ENCODE results near the gene DLG5.

- no peak for TF ChIP-seq TAF1 (conservative IDR thresholded peaks at IDR 0.05)
- no peak for TF ChIP-seq CTCF (IDR thresholded peaks at IDR 0.05; ENCODE audit: low read depth, low read length, missing input control)
- TF ChIP-seq FOXA2 (IDR thresholded peaks at IDR 0.05), result no peak
- no peak for TF ChIP-seq REST (IDR thresholded peaks at IDR 0.05)
- no peak for TF ChIP-seq EGR1 (IDR thresholded peaks at IDR 0.05; ENCODE audit: low read depth in 2 of 2)
- no peak for TF ChIP-seq YY1 (IDR thresholded peaks at IDR 0.05)
- TF ChIP-seq NR2F2 (IDR thresholded peaks at IDR 0.05), result no peak
- TF ChIP-seq GABPA (IDR thresholded peaks at IDR 0.05 in 1 of 2, conservative IDR thresholded peaks at IDR 0.05 in 1 of 2), result no peak
- TF ChIP-seq RXRA (IDR thresholded peaks at IDR 0.05), result no peak
- no peak for TF ChIP-seq ZBTB33 (IDR thresholded peaks at IDR 0.05)
- TF ChIP-seq HNF4G (IDR thresholded peaks at IDR 0.05), result no peak
- no peak for TF ChIP-seq FOXA1 (IDR thresholded peaks at IDR 0.05)
These were observed 35.1 kb upstream of the DLG5 start for GRCh38 chr10:77961668-77962067.
